Kidney glomerular epithelial cell (primary cell): Measurements from ENCODE around the gene UBXN4.
A peak's percentile ranks its signal among the peaks of the same experiment; 100 is the strongest.
"Not testable (repeated sequence)": the region's sequence is repeated elsewhere in the genome, so short reads cannot be mapped to it uniquely, and the experiment has no call there.

Experiments used
- DNase-seq: peaks from one replicate; lab custom pipeline; 2025; lab: John Stamatoyannopoulos, UW

The UBXN4 gene, protein sequence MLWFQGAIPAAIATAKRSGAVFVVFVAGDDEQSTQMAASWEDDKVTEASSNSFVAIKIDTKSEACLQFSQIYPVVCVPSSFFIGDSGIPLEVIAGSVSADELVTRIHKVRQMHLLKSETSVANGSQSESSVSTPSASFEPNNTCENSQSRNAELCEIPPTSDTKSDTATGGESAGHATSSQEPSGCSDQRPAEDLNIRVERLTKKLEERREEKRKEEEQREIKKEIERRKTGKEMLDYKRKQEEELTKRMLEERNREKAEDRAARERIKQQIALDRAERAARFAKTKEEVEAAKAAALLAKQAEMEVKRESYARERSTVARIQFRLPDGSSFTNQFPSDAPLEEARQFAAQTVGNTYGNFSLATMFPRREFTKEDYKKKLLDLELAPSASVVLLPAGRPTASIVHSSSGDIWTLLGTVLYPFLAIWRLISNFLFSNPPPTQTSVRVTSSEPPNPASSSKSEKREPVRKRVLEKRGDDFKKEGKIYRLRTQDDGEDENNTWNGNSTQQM

DNA sequence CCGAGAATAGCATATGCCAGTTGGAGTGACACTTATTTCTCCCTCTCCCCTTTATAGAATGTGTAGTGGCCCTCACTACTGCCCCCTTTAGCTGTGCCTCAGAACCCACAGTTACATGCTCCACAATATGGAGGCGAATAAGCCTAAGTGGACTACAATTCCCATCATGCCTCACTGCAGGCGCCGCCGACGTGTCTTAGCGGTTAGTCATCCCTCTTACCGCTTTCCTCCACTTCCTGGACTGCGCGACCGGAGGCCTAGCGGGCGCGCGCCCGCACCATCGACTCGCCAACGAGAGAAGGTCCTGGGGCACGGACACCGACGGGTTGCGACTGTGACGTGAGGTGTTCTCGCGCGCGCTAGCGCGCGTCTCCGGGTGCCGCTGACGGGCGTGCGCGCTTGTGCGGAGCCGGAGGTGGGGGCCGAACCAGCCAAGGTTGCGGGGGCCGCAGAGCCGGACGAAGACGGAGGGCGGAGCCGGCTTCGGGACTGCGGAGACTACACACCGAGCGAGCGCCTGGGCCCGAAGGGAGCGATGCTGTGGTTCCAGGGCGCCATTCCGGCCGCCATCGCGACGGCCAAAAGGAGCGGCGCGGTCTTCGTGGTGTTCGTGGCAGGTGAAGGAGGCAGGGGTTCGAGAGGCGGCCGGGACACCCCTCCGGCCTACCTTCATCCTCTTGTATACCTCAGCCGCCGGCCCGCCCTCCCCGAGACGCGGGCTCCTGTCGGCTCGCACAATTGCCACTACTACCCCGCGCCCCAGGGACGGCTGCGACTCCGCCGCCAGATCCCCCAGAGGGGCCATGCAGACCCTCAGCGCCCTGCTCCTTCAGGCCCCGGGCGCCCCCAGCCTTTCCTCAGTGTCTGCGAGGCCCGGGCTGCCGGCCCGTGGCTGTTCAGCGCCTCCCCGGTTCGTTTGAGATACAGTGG, at the start of gene UBXN4:
Gene UBXN4 (plus strand): TSS at position 461 of the 930 bp plus-strand sequence. CDS start 75 bp downstream, at position 536.
- DNase-seq: peak; percentile 98

DNA sequence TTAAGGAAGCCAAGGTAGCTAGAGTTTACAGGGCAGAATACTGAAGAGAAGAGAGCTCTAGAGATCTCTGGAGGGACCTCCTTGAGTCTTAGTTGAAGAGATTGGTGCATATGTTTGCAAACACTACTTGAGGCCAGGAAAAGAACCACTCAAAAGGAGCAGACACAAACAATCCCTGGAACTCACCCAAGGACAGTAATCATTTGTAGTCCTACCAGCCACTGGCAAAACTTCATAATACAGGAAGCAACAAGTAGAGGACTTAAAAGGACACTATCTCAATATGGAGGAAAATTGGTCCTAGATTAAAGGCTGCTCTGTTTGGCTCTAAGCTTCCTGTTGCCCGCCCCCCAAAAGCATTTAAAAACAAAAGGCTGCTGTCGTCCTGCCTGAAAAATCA, 46.9 kb upstream of the UBXN4 start:
- DNase-seq: no peak

DNA sequence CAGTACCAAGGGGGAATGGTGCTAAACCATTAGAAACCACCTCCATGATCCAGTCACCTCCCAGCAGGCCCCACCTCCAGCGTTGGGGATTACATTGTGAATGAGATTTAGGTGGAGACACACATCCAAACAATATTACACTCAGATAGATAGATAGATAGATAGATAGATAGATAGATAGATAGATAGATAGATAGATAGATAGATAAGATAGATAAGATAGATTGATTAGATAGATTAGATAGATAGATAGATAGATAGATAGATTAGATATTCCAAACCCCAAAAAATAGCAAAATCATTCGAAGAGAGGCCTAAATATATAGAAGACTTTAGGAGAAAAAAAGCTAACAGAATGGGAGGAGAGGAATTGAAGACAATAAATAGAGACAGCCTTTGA, 42.8 kb upstream of the UBXN4 start:
- DNase-seq: no peak

DNA sequence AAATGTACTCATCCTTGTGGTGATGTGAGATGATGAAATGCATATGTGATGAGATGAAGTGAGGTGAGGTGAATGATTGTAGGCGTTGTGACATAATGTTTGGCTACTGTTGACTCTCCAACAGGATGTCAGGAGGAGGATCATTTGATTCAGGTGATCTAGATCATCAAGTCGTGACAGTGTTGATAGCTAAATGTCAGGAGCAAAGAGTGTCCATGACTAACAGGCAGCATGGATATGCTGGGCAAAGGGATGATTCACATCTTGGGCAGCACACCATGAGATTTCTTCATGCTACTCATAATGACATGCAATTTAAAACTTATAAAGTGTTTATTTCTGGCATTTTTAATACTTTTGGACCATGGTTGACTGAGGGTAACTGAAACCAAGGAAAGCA, 40.2 kb upstream of the UBXN4 start:
- DNase-seq: peak; percentile 57

DNA sequence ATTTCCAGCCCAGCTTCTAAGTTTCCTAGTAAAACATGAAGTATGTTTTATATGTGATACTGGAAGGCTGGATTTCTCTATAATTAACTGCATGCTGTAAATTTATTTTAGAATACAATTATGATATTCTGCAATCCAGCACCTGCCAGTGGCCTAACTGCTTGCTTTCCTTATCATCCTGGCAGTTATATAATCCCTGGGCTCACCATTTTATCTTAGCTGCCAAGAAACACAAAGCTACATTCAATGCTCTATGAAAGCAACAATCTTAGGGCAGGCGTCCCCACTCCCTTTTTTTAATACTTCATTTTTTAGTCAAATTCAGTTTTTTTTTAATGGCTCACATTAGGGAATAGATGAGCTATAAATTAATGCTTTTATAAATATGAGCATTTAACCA, 38.4 kb upstream of the UBXN4 start:
- DNase-seq: no peak

DNA sequence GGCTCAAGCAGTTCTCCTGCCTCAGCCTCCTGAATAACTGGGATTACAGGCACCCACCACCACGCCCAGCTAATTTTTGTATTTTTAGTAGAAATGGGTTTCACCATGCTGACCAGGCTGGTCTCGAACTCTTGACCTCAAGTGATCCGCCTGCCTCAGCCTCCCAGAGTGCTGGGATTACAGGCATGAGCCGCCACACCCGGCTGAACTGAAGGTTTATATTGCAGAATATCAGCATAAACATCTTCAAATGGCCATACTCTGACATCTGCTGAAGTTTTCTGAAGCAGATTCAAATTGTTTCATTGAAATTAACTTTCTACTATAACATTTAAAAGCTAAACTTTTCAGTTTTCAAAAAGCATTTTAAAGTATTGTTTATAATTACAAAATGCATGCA, 37.6 kb upstream of the UBXN4 start:
- DNase-seq: not testable (repeated sequence)

DNA sequence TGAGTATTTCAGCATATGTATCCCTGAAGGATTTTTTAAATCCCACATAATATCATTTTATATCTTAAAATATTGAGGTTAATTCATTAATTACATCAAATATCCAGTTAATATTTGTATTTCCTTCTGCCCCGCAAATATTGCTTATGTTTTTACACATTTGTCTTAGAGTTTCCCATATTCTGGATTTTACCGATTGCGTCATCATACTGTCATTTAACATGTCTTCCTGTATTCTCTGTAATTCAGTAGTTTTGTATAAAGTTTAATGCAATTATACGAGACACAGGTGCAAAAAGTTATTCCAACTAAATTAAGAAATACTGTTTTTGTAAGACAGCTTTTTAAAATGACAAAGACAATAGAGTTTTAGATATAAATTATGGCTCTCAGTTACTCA, 33.5 kb upstream of the UBXN4 start:
- DNase-seq: no peak

DNA sequence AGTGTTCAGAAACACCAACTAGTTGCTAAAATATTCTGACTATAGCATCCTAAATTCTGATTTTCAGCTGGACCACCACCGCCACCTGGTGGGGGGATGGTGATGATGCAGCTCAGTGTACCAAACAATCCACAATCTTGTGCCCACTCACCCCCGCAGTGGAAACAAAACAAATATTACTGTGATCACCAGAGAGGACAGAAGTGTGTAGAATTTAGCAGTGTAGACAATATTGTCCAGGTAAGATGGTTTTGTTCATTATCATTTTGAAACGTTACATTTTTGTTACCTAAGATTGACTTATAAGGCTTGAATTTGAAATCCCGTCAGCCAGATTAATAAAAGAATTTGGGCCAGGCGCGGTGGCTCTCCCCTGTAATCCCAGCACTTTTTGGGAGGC, 31.7 kb upstream of the UBXN4 start:
- DNase-seq: no peak

DNA sequence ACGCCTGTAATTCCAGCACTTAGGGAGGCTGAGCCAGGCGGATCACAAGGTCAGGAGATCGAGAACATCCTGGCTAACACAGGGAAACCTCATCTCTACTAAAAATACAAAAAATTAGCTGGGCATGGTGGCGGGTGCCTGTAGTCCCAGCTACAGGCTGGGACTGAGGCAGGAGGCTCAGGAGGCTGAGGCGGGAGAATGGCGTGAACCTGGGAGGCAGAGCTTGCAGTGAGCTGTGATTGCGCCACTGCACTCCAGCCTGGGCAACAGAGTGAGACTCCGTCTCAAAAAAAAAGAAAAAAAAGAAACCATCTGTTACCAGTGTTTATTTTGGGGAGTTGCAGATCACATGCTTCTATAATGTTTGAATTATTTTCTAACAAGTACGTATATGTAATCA, 26.6 kb upstream of the UBXN4 start:
- not testable (repeated sequence) for DNase-seq

DNA sequence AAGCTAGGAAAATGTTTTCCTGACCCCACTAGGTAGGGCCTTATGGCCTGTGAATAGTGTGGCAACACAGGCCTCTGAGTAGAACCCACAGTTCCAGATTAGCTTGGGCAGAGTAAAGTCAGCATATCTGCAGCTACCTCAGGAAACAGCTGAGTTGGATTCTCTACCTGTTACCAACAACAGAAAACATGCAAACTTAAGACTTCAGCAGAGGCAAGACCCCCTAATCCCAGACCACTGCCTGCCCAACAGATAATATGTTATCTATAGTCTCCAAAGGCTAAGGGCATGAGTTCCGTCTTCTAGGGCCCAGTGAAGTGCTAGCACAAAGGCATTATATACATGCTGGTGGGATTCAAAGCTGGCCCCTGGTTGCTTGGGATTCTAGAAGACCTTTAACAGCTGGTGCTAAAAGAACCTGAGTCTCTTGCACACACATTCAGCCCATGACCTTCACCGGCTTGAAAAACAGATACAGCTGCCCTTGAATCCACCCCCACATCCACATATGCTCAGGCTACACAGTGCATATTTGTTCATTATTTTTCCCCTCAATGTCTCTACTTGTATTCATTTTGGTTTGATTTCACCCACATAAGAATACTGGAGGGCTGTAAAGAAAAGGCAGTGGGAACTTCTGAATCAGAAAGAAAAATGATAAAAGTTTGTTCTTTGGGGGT, 13.5 kb upstream of the UBXN4 start:
- DNase-seq: no peak

DNA sequence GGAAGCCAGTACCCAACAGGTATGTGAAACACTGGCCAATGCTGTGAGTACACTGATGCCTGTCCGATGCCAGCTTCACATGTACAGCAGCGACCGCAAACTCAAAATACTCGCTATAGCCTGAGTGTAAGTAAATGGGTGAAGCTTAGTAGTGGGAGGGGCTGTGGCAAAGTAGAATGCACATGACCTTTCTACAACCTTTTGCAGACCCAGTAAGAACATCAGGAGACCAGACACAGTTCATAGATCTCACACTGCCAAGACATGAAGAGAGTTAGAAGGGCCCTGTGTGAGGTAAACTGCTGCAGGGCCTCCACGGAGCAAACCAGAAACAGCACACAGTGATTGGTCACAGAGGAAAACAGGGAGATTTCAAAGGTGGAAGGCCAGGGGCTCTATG, 9.1 kb upstream of the UBXN4 start:
- DNase-seq: no peak

DNA sequence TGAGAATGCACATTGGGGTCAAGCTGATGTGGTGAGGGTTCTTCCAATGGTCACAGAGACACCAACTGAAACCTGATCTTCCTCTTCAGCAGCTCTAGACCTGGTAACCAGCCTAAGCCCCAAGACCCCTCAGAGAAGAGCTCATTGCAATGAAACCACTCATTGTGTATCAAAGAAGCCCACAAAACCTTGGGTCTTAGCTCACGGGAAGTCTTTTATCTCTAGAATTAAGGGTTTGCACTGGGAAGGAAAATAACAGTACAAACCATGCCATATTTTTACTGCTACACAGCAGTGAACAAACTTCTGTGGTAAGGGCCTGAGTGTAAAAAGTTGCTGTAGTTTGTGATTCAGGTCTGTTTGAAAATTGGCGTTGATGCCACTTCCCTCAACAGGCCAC, 8.6 kb upstream of the UBXN4 start:
- DNase-seq: no peak

DNA sequence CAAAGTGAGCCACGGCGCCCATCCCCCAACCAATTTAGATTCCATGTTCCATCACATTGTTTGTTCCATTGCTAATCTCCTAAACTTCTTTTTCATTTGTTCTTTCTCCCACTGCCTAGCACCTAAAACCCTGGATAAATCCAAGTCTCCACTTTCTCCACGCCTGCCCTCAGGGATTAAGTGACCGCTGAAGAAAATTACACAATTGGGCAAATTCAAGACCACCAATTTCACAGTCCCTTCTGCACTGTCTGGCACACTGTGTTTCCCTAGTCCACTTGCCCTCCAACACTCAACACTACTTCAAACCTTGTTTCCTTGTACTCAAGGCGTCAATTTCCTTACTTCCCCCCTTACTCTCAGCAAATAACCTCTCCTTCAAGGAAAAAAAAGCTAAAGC, 5.1 kb upstream of the UBXN4 start:
- DNase-seq: no peak

DNA sequence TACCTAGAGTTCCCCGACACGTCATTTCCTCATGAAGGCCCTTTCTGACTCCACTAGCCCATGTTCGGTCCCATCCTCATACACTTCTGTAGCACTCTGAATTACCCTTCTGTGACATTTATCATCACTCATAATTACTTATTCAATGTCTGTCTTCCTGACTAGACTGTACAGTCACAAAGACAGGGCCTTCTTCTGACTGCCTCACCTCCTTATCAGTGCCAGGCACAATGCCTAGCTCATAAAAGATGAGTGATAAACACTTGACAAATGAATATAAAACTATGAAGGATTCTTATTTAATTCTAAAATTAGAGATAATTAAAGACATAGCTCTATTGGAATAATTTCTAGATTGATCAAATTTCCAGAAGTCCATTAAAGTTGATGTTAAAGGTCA, 1.4 kb upstream of the UBXN4 start:
- DNase-seq: no peak

DNA sequence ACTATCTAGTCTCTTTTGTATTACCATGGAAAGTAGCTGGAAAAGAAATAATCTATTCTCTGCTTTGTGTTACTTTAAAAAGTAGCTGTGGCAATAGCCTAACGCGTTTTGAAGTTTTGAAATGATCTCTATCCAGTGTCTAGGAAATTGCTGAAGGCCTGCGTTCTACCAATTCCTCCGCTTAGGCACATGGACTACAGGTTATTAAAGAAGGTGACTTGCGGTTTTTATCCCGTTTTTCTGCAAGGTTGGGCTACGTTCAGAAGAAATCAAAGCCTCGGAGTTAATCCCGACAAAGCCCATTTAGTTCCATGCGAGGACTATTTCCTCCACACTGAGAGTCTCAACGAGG, 636 bp upstream of the UBXN4 start:
- DNase-seq: no peak

DNA sequence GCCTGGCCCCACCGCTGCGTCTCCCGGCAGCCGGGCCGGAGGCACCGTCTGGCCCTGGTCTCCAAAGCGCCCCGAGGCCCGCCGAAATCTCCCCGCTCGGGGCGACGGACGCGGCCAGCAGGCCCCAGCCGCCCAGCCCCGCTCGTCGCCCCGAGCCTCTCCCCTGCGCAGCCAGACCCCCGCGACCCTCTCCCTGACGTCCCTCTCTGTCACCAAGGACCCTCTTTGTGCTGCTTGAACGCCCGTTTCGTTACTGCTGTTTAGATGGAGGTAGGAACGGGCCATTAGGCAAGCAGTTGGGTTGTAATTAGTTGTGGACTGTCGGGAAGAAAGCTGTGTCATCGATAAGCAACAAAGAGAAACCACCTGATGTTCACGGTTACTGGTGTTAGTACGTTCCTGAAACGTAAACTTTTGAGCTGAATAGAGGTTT, 686 bp downstream of the UBXN4 start:
- DNase-seq: peak; percentile 69

DNA sequence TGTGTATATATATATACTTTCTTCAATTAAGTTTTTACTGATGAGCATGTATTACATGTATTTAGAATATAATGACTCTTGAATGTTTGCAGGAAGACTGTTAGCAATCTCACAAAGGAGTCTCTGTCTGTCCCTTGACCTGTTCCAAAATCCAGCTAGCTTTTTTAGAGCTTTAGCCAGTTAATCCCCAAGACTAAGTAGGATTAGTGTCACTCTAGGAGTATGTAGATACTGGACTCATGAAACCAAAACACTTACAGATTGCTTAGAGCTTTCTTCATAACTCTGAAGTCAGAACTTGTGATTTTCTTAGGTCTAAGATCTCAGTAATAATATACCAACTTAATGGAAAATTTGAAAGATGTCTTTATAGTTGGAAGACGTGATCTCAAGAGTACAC, 2.2 kb downstream of the UBXN4 start:
- DNase-seq: no peak

DNA sequence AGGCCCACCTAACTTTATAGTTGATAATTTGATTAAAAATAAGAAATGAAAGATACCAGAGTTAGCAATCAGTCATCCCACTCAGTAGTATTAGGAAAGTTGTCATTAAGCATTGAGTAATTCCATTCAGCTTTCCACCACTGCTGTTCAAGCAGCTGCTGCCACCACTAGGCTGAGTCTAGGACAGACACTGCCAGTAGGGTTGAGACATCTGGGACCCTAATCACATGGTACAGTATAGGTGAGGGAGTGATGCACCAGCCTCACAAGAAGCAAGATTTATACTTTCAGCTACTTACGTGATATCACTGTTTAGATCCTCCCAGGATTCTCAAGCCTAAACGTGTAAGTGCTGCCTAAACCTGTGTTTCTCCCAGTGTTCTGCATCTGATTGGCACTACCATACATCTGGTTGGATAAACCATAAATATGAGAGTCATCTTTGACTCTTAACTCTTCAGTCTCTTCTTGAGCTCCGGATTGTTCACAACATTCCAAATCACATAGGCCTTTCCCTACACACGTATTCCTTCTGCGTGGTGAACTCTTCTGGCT, 3.2 kb downstream of the UBXN4 start:
- no peak for DNase-seq

DNA sequence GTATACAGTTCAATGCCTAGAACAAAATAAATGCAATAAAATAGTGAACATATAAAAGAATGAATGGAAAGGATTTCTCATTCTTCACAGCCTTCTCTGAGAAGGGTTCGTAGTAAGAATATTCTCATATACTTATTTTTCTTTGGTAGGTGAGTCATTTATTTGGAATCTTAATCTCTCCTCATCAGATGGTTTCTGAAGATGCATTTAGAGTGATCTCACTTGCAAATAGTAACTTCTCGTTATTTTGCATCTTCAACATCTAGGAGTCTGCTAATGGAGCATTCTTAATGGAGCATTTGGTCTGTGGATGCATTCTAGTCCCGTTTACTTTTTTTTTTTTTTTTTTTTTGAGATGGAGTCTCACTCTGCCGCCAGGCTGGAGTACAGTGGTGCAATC, 3.9 kb downstream of the UBXN4 start:
- DNase-seq: peak; percentile 66

DNA sequence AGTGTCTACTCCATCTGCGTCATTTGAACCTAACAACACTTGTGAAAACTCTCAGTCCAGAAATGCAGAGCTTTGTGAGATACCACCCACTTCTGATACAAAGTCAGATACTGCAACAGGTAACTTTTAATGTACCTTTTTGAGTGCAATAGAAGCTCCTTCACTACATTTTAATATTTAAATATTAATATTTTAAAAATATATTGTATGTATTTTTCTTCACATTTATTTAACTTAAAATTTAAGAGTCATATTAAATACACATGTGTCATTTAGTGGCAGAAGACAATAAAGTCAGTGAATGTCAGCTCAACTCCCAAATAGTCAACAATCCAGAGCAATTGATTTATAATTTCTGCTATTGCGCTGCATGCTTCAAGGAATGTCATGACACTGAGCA, 13.9 kb downstream of the UBXN4 start:
- DNase-seq: no peak

DNA sequence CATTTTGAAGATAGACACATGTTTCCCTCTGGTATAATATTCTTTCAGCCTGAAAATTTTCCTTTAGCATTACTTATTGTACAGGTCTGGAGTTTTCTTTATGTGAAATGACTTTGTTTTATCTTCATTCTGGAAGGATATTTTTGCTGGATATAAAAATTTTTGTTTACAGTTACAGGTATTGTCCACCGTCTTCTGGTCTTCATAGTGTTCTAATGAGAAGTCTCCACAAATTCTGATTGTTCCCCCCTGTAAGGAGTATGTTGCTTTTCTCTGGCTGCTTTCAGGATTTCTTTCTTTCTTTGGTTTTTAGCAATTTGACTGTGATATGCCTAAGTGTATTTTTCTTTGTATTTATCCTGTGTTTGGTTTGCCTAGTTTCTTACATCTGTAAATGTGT, 15.0 kb downstream of the UBXN4 start:
- DNase-seq: no peak

DNA sequence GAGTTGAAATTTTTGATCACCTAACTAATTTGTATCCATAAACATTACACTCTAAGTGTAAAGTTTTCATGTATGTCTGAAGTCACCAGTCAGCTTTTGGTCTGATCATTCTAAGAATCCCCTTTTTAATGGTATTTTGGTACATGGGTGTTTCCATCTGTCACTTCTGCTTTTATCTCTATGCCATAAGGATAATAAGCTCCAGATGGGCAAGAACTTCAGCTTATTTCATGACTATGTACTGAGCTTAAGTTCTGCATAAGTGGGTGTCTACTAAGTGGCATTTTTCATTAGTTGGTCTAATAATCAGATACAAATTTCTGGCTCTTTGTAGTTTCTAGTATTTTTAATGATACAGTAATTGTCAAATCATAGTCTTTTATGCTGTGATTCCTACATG, 20.4 kb downstream of the UBXN4 start:
- no peak for DNase-seq
